ENCODE measurements around the gene TCL1A.

DNA sequence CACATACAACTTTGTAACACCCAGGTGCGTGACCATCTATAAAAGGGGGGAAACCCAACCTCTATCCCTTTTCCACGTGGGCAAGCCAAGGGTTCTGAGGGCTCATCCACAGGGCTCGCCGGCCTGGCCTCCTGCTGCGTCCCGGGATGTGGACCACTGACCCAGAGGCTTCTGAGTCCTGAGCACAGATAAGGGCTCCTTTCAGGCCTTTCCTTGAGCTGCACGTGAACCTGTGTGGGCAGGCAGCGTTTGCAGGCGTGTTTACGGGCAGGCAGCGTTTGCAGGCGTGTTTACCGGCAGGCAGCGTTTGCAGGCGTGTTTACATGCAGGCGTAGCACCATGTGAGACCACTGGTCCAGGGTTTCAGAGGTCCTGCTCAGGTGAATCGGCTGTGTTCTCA lies 3.8 kb downstream of the TCL1A start:
- TF ChIP-seq, protein P1, sequence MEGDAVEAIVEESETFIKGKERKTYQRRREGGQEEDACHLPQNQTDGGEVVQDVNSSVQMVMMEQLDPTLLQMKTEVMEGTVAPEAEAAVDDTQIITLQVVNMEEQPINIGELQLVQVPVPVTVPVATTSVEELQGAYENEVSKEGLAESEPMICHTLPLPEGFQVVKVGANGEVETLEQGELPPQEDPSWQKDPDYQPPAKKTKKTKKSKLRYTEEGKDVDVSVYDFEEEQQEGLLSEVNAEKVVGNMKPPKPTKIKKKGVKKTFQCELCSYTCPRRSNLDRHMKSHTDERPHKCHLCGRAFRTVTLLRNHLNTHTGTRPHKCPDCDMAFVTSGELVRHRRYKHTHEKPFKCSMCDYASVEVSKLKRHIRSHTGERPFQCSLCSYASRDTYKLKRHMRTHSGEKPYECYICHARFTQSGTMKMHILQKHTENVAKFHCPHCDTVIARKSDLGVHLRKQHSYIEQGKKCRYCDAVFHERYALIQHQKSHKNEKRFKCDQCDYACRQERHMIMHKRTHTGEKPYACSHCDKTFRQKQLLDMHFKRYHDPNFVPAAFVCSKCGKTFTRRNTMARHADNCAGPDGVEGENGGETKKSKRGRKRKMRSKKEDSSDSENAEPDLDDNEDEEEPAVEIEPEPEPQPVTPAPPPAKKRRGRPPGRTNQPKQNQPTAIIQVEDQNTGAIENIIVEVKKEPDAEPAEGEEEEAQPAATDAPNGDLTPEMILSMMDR (IDR thresholded peaks at IDR 0.05): no peak
- TF ChIP-seq EZH2phosphoT487 (IDR thresholded peaks at IDR 0.05): no peak
- no peak for TF ChIP-seq EZH2 (IDR thresholded peaks at IDR 0.05)

Data from neural progenitor cell (in vitro differentiated cells).